ENCODE data around the gene CSF3R. TPM values are rescaled to one million over a fixed set of nuclear protein-coding genes. Genes with fewer than 3 reads are reported as not detected.

CSF3R gene
- total and polyA plus RNA-seq, 9 of the 15 experiments (the other 6 are each of a cell fraction or from before 2014, with no cell fraction given): 0.21 to 0.86 (median 0.40) TPM; not detected in 1

- no peak for TF ChIP-seq CUX1 (CRISPR knock-in tag; IDR thresholded peaks at IDR 0.05)
- TF ChIP-seq SMARCE1 (IDR thresholded peaks at IDR 0.05): peak; percentile 75
- peak; percentile 55; the same call in 1 of the 2 replicates for TF ChIP-seq KLF6 (CRISPR knock-in tag; IDR thresholded peaks at IDR 0.05; ENCODE audit: borderline replicate concordance)
- TF ChIP-seq MEIS2 (IDR thresholded peaks at IDR 0.05; ENCODE audit: partially characterized antibody): no peak
- no peak; the same call in 1 of the 2 replicates for TF ChIP-seq THAP12 (CRISPR knock-in tag; IDR thresholded peaks at IDR 0.05)
- TF ChIP-seq ZNF277 (CRISPR knock-in tag; IDR thresholded peaks at IDR 0.05; ENCODE audit: borderline replicate concordance): no peak
- no peak for TF ChIP-seq MCM5 (IDR thresholded peaks at IDR 0.05; ENCODE audit: low read depth)
- peak; percentile 100 for TF ChIP-seq ATF3 (IDR thresholded peaks at IDR 0.05)
- peak; percentile 99 for TF ChIP-seq ATF3 (CRISPR knock-in tag; conservative IDR thresholded peaks at IDR 0.05)
- no peak for TF ChIP-seq THRA (IDR thresholded peaks at IDR 0.05)
- peak; percentile 88 for TF ChIP-seq ZBTB12 (CRISPR knock-in tag; IDR thresholded peaks at IDR 0.05)
- peak; percentile 97 for TF ChIP-seq MAX (CRISPR knock-in tag; IDR thresholded peaks at IDR 0.05)
- no peak for TF ChIP-seq SNRNP70 (optimal IDR thresholded peaks at IDR 0.05; ENCODE audit: low read depth, low read length)
These were observed 18.7 kb downstream of the CSF3R start, which contains the start of gene MRPS15 (continued) for GRCh38 chr1:36463803-36464604.

All from K562 (cell line).